Left renal cortex interstitium (tissue), 4 donors: ENCODE results near the gene TARBP1. TPM values are rescaled to one million over a fixed set of nuclear protein-coding genes. Genes with fewer than 3 reads are reported as not detected.

Source experiments
- DNase-seq, 4 donors: peaks; one replicate each; pipeline ENCODE4 v3.0.0-alpha.2; 2013; ENCODE audit warnings: low read depth in 4 of 4, low spot score in 2 of 4, missing footprints in 1 of 4
- polyA plus RNA-seq, 4 donors: library from polyadenylated mRNA; unstranded; fragments of 120-200 nt; gene quantifications; one replicate each; pipeline ENCODE4 v1.2.1, GENCODE V29; 2013; ENCODE audit not compliant: insufficient read length in 4 of 4

Gene TARBP1
- polyA plus RNA-seq, 4 donors = 33.6 to 115 (median 63.9) TPM

DNA sequence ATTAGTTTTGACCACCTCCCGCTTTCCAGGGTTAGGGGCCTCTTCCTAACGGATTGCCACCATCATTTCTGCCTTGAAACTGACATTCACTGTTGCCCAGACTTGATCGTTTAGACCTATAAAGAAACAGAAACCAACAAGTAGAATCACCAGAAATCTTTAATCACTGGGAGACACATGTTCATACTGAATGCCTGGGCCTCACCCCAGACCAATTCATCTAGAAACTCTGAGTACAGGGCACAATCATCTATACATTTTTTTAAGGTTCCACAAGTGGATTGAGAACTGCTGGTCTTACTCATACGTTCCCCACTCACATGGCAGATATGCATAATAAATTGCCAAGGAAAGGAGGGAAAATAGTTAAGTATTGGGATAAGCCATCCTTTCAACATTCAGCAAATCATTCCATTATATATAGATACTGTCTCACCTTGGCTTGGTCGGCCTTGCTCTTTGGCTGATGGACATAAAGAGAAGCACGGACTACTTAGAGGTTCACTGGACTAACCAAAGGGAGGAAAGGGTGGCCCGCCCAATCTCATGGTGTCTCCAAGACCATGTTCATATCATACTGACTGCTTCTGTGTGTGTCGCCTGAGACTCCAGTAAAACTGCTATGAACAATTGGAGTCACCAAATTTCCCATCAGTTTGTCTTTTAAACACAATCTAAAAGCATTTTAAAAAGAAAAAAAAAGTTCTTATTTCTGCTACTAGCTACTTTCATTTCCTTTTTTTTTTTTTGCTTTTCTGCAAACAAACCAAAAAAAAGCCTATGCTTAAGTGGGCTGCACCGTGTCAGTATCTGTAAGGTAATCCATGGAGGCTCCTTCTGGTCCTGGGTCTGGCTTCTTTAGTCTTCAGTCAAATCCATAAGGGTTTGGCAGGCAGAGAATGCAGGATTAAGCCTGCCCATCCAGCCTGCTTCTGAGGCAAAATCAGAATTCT lies 9.4 kb upstream of the TARBP1 start:
- DNase-seq = no peak

DNA sequence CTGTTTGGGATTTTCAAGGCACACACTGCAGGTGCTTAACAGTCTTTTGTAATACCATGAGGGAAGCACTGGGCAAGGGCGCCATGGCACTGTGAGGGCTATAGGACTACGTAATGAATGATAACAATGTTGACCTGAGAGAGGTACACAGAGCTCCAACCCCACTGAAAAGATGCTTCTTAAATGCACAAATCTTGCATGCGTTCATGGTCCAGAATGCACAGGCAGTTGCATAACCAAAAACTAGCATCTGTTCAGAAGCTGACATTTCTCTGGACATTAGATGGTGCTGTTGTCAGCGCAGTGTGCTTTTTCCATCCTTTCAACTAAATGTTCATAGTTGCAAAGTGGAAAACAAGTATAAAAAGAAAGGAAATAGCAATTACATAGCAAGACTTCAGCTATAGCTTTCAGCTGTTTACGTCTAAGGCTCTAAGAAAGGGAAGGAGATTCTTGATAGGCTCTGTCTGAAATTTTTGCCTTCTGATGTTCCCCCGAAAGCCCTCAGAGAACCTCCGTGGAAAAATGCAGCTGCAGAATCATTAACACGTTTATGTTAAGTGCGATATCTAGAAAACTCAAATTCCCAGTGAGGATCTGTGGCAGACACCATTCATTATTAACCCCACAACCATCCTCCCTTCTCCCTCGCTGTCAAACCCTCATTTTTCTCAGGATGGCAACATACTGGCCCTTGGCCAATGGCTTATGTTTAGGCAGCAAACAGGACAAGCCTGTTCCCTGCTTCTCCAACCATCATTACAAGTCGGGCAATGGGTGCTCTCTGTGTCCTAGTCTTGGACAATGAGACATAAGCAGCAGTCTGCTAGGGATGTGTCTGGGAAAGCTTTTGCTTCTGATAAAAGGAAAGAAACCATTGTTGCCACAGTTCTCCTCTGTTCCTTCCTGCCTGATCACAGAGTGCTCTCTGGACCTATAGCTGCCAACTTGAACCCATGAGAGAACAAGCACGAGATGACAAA lies 8.2 kb upstream of the TARBP1 start:
- peak in 1 of 4 donors; percentile 56 for DNase-seq

DNA sequence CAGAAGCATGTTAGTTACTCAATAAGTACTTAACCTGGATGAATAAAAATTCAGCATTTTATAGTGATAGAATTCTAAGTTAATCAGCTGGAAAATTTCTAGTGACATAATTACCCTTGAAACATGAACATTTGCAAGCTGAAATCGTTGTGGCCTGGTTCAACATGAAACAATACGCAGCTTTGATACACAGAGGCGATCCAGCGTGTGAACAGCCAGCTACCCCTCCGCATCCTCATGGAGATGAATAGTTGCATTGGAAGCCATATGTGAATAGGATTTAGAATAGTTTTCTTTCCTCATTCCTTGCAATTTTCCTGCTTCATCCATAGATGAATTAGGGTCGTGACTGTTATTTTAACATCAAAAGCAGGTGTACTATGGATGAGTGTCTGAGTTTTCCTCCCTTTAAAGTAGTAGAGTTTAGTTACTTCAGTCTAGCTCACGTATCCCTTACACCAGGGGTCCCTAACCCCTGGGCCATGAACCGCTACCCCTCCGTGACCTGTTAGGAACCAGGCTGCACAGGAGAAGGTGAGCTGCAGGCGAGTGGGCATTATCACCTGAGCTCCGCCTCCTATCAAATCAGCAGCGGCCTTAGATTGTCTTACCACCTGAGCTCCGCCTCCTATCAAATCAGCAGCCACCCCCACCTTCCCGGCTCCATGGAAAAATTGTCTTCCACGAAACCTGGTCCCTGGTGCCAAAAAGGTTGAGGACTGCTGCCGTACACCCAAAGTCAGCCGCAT lies 6.2 kb upstream of the TARBP1 start:
- DNase-seq = no peak

DNA sequence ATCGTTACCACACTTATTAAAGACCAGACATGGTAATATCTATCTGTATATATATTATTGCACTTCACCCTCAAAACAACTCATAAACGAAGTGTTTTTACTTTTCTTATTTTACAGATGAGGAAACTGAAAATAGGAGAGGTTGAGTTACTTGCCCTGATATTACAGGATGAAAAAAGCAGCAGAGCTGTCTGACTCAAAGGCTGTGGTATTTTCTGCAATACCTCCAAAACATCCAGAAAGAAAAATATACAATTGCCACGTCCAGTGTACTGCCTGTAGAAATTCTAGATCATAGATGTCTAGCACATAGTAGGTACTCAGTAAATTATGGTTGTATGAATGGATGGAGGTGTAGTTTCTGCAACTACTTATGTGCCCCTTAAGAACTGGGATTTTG lies 5.2 kb upstream of the TARBP1 start:
- DNase-seq = no peak

DNA sequence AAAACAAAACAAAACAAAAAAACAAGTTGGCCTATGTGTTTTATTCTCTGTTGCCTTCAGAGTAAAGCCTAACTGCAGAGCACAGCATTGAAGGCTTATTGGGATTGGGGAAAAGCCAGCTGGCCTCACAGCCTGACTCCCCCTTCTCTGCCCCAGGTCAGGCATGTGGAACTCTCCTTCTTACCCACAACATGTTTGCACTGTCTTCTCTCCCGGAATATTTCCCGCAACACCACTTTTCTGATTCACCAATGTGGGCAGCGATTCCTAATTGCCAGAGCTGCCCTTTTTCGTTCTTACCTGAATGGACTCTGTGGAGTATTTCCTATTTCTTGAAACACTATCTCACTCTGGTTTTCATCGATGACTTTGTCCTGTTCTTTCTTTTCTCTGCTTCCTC lies 2.8 kb upstream of the TARBP1 start:
- no peak for DNase-seq

DNA sequence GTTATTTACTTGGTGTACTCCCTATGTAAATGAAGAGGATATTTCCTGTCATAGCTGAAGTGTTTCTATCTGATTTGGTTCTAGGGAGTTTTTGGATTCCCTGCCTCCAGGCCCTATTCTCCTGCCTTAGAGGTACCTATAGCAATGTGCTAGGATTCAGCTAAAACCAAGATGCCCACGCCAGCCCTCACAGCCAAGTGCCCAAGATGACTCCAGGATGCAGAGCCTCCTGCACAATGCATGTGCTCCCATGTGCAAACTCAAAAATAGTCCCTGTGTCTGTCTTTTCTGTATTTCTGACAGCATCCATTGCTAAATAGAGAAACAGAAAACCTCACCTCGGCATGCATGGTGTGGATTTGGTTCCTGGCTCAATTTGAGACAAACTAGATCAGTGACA lies 887 bp upstream of the TARBP1 start:
- DNase-seq = no peak

DNA sequence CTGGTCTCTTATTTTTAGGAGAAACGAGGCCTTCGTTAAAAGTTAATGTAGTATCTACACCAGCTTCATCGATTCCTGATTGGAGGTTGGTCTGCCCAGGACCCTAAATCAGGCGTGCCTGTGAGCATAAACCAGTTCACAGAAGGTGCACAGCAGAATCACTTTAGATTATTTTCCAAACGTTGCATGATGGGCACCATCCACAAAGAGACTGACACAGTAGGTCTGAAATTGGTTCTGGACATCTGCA lies 256 bp upstream of the TARBP1 start:
- no peak for DNase-seq

DNA sequence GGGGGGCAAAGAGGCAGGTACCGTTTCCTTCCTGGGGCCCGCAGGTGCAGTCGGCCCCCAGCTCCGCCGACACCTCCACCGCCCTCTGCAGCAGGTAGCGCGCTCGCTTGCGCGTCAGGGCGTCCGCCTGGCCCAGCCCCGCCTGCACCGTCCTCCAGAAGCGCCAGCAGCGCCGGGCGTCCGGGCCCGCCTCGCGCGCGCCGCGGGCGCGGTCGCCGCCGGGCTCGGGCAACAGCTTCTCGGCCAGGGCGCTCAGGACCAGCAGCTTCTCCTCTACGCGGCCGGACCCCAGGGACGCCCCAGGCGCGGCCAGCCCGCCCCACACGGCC lies 863 bp downstream of the TARBP1 start:
- DNase-seq = no peak

DNA sequence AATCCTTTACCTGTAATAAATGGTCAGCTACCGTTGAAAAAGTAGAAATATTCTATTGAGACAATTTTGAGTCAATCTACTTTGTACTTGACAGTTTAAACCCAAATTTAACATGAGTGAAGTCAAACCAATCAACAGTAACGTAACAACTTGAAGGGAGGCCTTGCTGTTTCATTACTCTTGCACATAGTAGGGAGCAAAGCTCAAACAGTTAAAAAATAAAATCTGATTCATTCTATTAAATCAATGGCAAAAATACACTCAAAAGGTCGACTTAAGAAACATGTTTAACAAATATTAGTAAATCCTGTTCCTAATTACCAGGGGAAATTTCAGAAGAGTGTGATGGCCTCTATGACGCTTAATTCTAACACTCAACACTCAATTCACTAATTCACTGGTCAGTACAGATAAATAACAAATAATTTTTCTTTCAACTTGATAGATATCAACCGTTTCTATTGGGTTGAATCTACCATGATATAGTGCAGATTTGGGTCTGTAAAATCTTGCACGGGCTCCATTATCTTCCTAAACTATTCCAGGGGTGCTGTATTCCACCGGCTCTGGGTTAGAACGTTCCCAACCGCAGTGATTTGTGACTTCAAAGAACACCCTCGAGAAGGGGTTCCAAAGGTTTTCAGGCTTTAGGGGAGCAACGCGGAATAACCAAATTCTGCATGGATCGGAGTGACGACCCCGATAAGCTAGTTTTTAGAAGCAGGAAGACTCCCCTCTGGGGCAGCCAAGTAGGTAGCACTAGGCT lies 1.4 kb downstream of the TARBP1 start:
- DNase-seq = no peak

DNA sequence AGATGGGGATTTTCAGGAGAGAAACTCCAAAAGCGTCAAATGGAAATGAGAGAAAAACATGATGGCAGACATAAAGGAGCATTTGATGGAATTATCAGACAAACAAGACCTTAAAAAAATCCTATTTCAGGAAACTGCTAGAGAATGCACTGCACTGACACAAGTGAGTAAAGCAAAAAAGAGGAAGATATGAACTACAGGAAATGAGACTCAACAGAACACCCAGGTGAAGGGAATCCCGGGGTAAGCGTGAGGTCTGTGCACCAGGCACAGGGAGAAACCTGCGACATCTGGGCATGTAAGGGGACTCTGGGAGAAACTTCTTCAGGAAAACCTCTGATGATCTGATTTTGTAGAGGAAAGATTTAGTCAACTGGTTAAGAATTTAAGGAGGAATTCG lies 2.8 kb downstream of the TARBP1 start:
- DNase-seq = no peak

DNA sequence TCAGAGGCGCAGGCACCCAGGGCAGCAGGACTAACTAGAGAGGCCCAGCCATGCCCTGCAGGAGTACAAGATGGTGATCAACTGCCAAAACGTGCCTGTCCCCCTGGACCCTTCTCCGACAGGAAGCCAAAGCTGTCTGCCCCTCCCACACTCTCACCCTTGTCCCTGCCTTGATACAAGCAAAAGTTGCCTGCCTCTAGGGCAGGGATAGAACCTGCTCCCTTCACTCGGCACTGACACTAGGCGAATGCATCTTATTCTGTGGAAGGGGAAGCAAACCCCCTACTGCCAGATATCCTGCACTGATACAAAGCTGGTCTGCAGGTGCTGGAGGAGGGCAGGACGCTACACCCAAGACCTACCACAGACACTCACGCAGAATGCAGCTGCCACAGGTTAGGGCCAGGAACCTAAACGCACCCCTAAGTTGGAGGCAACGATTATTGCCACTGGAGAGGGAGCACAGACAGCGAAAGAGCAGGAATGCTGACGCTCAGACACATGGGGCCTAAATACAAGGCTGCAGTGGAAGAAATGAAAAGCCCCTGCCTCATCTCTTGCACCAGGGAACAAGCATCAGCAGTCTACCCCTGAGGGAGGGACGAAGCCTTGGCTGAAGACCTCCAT lies 3.7 kb downstream of the TARBP1 start:
- DNase-seq = no peak

DNA sequence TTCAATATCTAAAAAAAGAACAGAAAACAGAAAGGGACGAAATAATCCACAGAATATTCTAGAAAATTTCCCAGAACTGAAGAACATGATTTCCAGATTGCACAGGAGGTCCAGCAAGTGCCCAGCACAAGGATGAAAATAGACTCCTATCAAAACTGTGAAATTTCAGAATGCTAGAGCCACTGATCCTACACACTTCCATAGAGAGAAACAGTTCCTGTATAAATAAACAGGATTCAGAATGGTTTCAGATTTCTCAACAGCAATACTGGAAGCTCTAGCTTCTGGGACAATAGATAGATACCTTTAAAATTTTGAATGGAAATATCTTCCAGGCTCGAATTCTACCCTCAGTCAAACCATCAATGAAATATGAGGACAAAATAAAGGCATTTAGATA lies 4.6 kb downstream of the TARBP1 start:
- DNase-seq = no peak

DNA sequence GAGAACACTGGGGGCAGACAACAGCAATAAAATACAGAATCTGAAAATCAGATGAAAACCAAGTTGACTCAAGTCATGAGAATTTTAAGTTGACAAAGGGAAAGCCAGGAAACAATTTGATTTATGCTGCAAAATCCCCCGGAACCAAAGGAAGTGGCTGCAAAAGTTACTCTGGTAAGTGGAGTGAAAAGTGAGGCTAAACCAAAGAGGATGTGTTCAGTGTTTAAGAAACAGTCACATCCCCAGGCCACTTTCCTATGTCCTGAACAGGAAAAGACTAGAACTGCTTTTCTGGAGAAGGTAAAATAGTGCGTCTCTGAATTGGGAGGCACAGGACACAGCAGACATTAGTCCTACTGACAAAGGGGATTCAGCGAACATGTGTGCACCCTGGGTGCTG lies 5.9 kb downstream of the TARBP1 start:
- DNase-seq = no peak

DNA sequence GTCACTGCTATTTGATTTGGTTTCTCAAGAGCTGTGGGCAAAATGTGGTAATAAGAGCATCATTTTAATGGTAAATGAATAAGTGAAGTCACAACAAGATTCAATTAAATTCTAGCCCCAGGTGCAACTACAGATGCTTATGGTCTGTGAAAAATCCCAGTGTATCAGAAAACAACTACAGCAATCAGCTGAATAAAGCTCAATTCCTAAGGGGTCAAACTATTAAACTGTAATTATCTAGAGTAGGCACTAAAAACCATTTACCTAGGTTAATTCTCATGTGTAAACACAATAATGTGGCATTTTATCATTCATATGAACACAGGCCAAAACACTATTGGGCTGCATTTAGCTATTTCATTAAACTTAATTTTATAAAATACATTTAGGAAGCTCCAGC lies 9.6 kb downstream of the TARBP1 start:
- DNase-seq = no peak

DNA sequence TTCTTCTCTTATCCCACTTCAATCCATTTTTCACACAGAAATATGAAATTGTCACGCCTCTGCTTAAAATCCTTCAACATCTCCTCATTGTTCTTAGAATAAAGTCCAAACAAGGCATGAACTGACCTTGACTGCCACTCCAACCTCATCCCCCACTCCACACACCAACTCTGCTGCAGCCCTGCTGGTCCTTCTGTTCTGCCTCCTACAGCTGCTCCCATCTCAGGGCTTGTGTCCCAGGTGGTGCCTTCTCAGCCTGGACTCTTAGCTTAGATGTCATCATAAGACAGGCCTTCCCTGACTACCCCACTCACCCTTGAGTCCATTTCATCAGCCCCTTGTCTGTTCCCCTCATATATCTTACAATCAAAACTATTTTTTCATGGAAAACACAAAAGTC lies 10.4 kb downstream of the TARBP1 start:
- no peak for DNase-seq

DNA sequence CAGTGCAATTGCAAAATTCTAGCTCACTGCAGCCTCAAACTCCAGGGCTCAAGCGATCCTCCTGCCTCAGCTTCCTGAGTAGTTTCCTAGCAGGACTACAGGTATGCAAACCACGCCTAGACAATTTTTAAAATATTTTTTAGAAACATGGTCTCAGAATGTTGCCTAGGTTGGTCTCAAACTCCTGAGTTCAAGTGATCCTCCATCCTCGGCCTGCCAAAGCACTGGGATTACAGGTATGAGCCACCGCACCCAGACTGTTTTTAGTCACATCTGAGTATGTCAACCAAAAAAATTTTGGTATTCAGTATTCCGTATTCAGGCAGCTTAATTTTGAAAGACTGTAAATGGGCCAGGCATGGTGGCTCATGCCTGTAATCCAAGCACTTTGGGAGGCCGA lies 11.2 kb downstream of the TARBP1 start:
- no peak for DNase-seq

DNA sequence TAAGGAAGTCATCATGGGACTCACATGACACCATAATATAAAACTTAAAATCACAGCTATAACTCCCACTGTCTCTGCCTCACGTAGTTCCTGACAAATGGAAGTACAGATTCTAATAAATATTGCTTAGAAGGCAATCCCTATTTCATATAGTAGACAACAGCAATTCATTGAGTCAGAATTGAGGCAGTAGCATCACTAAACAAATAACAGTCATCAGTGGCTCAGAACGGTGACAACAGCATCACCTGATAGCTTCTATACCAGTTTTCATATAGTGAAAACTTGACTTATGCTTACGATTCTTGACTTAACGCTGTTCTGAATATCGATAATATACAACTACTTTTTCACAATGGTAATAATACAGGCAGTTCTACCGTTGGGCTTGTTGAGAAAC lies 12.0 kb downstream of the TARBP1 start:
- no peak for DNase-seq

DNA sequence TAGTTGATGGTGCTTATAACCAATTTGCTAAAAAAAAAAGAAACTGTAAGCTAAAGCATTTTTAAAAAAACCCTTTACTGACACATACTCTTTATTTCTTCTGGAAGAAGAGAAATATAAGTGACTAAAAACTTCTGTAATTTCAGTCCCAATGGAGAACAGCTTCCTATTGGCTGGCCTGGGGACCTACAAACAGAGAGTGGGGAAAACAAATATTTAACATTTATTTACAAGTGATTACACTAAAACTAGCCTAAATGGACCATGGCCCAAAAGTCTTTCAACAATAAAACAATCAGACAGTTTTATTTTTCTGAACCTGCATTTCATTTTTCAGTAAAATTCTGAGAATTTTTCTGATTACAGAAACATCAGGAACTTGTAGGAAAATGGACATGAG lies 15.2 kb downstream of the TARBP1 start:
- no peak for DNase-seq

DNA sequence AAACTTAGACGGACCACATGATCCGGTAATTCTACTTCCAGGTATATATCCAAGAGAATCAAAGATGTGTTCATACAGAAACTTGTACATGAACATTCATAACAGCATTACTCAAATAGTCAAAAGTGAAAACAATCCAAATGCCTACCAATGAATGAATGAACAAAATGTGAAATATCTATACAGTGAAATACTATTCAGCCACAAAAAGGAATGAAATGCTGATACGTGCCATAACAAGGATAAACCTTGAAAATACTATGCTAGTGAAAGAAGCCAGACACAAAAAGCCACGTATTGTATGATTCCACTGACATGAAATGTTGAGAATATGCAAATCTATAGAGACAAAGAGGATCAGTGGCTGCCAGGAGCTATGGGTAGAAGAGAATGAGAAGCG lies 18.3 kb downstream of the TARBP1 start:
- no peak for DNase-seq
